Hypothalamus (tissue), 51 donors: ENCODE measurements around the gene TTC7B.

Source experiments
- DNase-seq, 51 donors: peaks; one replicate each; lab custom pipeline; 2025; lab: John Stamatoyannopoulos, UW

The TTC7B gene

GRCh38 chr14:90715993-90716392, 100.2 kb downstream of the TTC7B start:
- no peak for DNase-seq

- DNase-seq: no peak
Observed at GRCh38 chr14:90715495-90715894, 100.7 kb downstream of the TTC7B start.

- no peak for DNase-seq
Observed at GRCh38 chr14:90714811-90715210, 101.4 kb downstream of the TTC7B start.

GRCh38 chr14:90704738-90705392, 111.4 kb downstream of the TTC7B start:
- DNase-seq: no peak

GRCh38 chr14:90703841-90704737, 112.1 kb downstream of the TTC7B start:
- DNase-seq: no peak

GRCh38 chr14:90700933-90701776, 115.1 kb downstream of the TTC7B start:
- DNase-seq: no peak

GRCh38 chr14:90699016-90699415, 117.2 kb downstream of the TTC7B start:
- DNase-seq: no peak

- peak in 45 of 51 donors; percentile 24 to 84 (median 57) for DNase-seq
Observed at GRCh38 chr14:90698379-90698869, 117.8 kb downstream of the TTC7B start.

- DNase-seq: peak in 47 of 51 donors; percentile 10 to 94 (median 75)
Observed at GRCh38 chr14:90697577-90698206, 118.5 kb downstream of the TTC7B start.

- no peak for DNase-seq
Observed at GRCh38 chr14:90697132-90697531, 119.1 kb downstream of the TTC7B start.

- peak in 2 of 51 donors; percentile 38 to 65 for DNase-seq
Observed at GRCh38 chr14:90696720-90697119, 119.5 kb downstream of the TTC7B start.

GRCh38 chr14:90695997-90696660, 120.1 kb downstream of the TTC7B start:
- no peak for DNase-seq

GRCh38 chr14:90693413-90693812, 122.8 kb downstream of the TTC7B start:
- no peak for DNase-seq

GRCh38 chr14:90692826-90693225, 123.4 kb downstream of the TTC7B start:
- no peak for DNase-seq

- DNase-seq: no peak
Observed at GRCh38 chr14:90692061-90692460, 124.2 kb downstream of the TTC7B start.

GRCh38 chr14:90691627-90692026, 124.6 kb downstream of the TTC7B start:
- no peak for DNase-seq

- no peak for DNase-seq
Observed at GRCh38 chr14:90687680-90688079, 128.6 kb downstream of the TTC7B start.

- no peak for DNase-seq
Observed at GRCh38 chr14:90682615-90683014, 133.6 kb downstream of the TTC7B start.

- DNase-seq: no peak
Observed at GRCh38 chr14:90681929-90682328, 134.3 kb downstream of the TTC7B start.

GRCh38 chr14:90678846-90679362, 137.3 kb downstream of the TTC7B start:
- DNase-seq: no peak
